GM10266 (cell line): Measurements from ENCODE around the gene GFPT2.

Experiments used
- DNase-seq: peaks from one replicate; pipeline ENCODE4 v3.0.0; 2012; ENCODE audit errors: extremely low spot score
- TF ChIP-seq, protein P1 (sequence below): IDR thresholded peaks from 2 replicates; pipeline ENCODE4 v1.5.1; 2012; ENCODE audit warnings: mild to moderate bottlenecking, low read depth; ENCODE audit not compliant: control insufficient read depth, insufficient read depth; ENCODE audit errors: missing control alignments

GFPT2 gene

DNA sequence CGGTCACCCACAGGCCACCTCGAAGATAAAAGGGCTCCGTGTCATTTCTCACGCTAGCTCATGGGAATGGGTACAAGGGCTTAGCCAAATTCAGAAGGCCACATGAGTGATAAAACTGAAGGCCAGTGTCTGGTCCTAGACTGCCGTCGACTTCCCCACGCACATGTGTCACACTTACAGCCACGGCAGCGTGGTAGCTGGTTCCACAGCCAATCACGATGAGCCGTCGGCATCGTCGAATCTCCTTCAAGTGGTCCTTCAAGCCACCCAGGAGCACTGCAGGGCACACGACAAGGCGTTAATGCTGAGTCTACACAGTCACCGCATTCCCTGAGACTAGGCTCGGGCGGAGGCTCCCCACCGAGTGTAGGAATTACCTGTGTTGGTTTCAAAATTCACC, 36.5 kb downstream of the GFPT2 start:
- DNase-seq = no peak
- TF ChIP-seq, protein P1, sequence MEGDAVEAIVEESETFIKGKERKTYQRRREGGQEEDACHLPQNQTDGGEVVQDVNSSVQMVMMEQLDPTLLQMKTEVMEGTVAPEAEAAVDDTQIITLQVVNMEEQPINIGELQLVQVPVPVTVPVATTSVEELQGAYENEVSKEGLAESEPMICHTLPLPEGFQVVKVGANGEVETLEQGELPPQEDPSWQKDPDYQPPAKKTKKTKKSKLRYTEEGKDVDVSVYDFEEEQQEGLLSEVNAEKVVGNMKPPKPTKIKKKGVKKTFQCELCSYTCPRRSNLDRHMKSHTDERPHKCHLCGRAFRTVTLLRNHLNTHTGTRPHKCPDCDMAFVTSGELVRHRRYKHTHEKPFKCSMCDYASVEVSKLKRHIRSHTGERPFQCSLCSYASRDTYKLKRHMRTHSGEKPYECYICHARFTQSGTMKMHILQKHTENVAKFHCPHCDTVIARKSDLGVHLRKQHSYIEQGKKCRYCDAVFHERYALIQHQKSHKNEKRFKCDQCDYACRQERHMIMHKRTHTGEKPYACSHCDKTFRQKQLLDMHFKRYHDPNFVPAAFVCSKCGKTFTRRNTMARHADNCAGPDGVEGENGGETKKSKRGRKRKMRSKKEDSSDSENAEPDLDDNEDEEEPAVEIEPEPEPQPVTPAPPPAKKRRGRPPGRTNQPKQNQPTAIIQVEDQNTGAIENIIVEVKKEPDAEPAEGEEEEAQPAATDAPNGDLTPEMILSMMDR = no peak

DNA sequence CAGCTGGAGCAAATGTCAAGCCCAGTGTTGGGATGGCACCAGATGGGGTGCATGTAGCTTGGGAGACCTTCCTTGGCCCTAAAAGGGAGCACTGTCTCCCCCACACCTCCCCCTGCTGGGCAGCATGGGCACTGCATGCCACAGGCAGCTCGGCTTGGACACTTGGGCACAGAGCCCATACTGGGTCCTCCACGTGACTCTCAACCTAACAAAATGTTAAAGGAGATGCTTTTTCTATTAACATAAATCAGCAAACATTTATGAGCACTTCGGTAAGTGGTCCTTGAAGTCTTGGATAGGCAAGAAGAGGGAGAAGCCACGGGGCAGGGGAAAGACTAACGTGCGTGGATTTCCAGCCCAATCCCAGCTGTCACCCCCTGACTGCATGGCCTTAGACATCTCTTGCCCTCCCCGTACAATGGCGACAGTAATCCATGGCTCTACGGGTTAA, 37.3 kb downstream of the GFPT2 start:
- DNase-seq = peak; percentile 82
- TF ChIP-seq, protein P1 = peak; percentile 98

DNA sequence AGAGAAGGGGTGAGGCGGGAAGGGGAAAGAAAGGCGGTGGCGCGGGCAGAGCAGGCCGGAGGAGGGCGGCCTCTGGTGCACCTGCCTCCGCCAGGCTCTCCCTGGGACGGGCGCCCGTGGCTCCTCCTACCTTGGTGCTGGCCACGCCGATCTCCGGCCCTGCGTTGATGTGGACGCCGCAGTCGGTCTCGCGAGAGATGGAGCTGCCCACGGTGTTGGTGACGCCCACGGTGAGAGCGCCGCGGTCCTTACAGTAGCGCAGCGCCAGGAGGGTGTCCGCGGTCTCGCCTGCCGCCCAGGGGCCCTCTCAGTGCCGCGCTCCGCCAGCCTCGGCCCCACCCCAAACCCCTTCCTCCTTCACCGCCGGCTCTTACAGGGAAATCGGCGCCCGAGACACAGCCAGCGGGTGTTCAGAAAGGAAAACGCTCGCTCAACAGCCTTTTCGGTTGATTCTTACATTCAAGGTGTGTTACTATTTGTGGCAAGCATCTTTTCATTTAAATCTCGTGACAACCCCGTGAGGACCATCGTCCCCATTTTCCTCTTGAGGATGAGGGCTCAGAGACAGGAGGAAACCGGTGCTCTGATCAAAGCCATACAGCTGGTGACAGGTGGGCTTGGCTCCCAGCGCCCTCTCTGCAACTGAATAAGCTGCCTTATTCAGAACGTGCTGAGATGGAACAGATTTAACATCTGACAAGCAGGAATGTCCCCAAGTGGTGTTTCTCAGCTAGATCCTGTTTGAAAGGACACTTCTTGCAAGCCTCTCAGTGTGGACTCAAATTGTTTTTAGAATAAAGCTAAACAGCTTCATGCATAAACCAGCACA, 39.2 kb downstream of the GFPT2 start:
- TF ChIP-seq, protein P1 = peak; percentile 5
- DNase-seq = no peak

DNA sequence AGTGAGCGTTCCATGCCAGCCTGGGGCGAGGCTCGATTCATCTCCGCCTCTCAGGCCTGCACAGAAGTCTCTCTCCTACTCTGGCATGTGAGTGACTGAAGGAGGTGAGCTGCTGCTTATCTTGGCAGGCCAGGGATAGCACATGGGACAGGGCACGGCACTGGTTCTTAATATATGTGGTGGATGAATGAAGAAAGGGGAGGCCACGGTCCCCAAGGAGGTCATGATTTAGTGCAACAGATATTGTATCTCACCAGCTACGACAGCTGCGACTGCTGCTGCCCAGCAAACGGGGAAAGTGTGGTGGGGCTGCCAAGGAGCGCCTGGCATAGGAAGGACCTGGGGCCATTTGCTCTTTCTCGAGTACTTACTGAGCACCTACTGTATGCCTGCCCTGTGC, 41.9 kb downstream of the GFPT2 start:
- DNase-seq = no peak

DNA sequence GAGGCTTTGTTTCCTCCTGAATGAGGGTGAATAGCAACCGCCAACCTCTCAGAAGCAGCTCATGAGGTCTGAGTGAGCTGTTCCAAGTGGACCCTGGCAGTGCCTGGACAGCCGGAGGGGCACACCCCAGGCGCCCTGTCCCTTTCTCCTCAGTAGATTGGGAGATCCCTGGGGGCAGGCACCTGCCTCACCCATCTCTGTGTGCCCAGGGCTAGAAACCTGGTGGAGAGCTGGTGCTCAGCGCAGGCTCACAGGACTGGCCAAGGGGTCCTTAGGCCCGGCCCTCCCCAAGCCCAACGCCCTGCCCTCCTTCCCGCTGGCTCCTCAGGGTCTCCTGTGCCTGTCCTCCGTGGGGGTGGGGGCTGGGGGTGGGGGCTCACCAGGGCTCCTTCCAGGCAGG, 46.3 kb downstream of the GFPT2 start:
- TF ChIP-seq, protein P1 = no peak
- DNase-seq = no peak

More for the DNA sequence above, 41.9 kb downstream of the GFPT2 start:
- TF ChIP-seq, protein P1 = no peak

DNA sequence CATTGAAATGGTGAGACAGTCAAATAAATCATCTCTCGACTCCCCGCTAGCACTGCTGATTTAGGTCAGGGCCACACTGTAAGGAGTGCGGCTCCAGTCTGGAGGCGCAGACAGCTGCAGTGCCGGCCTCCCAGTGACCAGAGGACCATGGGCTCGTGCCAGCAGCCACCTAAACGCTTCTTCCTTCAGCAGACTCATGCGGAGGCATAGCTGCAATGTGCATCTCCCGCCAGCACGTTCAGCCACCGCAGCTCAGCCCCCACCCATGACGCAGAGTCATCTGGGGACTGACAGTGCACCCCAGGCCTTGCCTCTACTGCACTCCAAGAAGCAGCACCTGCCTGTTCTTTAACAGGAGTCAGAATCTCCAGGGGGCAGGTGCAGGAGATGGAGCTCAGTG, 47.7 kb downstream of the GFPT2 start:
- TF ChIP-seq, protein P1 = no peak
- no peak for DNase-seq
